GM12874 (cell line): ENCODE measurements around the gene MAPK8IP3.

Experiments used
- CTCF ChIP-seq: IDR thresholded peaks from 2 replicates; pipeline ENCODE4 v1.5.1; 2011; ENCODE audit warnings: low read depth, mild to moderate bottlenecking, control low read depth, low read length, moderate library complexity; ENCODE audit not compliant: insufficient read depth

MAPK8IP3 gene

DNA sequence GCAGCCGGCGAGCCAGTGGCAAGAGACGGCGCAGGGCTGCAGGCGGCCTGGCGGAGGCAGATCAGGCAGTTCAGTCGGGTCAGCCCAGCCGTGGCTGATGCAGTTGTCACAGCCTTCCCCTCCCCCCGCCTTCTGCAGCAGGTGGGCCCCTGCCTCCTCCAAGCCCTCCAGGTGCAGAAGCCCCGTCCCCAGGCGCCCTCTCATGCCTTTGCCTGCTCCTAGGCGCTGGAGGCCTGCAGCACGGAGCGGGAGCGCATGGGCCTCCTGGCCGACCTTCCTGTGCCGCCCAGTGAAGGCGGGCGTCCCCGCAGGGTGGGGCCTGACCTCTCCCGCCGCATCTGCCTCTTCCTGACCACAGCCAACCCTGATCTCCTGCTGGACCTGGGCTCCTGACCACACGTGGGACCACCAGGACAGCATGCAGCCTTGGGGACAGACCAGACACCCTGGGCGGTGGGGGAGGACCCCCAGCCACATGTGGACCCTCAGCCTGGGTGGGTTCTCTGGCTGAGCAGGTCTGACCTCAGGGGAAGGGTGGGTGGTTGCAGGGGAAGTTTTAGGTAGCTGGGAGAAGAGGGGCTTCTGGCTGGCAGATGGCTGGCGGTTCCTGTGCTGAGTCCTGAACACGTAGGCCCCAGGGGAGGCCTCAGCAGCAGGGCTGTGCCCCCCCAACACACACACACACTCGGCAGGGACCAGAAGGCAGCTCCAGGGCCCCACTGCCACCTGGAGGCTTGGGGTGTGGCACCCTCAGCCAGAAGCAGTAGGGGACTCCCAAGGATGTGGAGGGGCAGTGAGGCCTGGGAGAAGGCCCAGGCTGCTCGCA lies 70.1 kb downstream of the MAPK8IP3 start:
- no peak for TF ChIP-seq CTCF

GRCh38 chr16:1776672-1776955 lies 70.6 kb downstream of the MAPK8IP3 start:
- no peak for TF ChIP-seq CTCF

- TF ChIP-seq CTCF: no peak
Measured at GRCh38 chr16:1776991-1777374, 71.0 kb downstream of the MAPK8IP3 start.

- no peak for TF ChIP-seq CTCF
Measured at GRCh38 chr16:1777375-1778199, 71.6 kb downstream of the MAPK8IP3 start.

DNA sequence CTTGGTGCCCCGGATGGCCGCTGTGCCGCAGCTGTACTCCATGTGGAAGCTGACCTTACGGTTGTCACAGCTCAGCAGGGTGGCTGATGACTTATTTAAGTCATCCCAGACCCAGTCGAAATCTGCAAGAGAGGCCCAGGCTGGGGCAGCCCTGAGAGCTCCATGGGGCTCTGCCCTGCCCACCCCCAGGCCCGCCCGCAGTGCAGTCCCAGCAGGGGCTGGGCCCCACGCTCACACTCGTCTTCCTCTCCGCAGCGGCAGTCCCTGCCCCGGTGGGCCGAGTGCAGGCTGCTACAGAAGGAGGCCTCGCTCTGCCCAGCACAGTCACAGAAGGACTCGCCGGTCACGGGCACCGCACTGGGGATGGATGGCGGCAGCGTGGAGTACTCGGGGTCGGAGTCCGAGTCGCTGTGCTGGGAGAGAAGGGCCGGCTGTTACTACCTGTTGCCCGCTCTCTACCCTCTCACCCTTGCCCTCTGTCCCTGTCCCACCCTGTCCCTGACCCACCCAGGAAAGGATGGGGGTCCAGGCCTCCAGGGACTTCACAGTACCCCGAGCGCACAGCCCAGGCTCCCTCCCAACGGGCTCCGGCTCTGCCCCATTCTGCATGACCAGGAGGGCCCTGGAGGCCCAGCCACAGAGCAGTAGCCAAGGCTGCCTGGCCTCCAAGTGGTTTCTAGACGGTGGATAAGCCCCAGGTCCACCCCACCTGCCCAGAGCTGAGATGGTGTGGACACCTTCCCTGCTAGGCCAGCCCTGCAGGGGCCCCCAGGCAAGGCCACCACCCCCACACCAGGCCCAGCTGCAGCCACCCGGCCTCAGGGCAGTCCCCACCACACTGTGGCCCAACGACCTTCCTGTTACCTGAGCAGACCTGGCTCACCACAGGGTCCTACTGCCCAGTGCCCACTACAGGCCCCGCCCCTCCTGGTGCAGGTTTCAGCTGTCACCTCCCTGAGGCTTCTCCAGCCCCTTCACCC lies 72.5 kb downstream of the MAPK8IP3 start:
- no peak for TF ChIP-seq CTCF

DNA sequence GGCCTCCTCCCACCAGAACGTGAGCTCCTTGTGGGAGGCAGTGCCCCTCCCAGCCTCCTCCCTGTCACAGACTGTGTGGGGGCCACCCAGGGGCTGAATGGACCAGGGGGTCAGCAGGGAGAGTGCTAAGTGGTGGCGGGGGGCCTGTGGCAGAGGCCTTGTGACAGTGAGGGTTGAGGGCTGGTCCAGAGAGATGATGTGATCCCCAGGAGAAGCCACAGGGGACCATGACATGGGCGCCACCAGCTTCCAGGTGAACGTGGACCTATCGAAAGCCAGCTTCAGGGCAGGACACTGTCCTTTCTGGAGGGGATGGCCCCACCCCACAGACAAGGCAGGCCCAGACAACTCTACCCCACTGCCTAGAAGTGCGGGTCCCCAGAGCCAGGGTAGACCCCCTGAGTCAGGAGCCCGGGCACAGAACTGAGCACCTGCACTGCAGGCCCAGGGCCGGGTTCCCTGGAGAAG lies 73.3 kb downstream of the MAPK8IP3 start:
- TF ChIP-seq CTCF: no peak
